ENCODE data around the gene PLXNA2.

Gene PLXNA2

DNA sequence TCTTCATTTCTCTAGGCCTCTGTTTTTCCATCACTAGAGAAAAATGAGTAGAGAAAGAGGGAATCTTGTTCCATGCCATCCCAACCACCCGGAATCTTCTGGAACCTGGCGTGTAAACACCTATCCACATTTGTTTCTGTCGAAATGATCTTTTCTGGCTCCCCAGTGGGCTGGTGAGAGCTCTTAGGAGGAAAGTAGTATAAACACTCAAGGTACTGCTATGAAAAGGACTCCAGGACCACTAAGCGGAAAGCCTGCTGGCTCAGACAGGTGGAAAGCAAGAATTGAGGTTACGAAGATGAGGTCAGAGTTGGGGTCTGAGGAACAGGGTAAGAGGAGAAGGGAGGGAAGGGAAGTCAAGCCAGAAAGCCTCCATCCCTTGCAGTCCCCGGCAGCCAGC lies 90.8 kb downstream of the PLXNA2 start:
- TF ChIP-seq, protein P1, sequence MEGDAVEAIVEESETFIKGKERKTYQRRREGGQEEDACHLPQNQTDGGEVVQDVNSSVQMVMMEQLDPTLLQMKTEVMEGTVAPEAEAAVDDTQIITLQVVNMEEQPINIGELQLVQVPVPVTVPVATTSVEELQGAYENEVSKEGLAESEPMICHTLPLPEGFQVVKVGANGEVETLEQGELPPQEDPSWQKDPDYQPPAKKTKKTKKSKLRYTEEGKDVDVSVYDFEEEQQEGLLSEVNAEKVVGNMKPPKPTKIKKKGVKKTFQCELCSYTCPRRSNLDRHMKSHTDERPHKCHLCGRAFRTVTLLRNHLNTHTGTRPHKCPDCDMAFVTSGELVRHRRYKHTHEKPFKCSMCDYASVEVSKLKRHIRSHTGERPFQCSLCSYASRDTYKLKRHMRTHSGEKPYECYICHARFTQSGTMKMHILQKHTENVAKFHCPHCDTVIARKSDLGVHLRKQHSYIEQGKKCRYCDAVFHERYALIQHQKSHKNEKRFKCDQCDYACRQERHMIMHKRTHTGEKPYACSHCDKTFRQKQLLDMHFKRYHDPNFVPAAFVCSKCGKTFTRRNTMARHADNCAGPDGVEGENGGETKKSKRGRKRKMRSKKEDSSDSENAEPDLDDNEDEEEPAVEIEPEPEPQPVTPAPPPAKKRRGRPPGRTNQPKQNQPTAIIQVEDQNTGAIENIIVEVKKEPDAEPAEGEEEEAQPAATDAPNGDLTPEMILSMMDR (IDR thresholded peaks at IDR 0.05), result no peak

- TF ChIP-seq, protein P1 (IDR thresholded peaks at IDR 0.05), result no peak
Observed at GRCh38 chr1:208151728-208152598, 92.2 kb downstream of the PLXNA2 start.

DNA sequence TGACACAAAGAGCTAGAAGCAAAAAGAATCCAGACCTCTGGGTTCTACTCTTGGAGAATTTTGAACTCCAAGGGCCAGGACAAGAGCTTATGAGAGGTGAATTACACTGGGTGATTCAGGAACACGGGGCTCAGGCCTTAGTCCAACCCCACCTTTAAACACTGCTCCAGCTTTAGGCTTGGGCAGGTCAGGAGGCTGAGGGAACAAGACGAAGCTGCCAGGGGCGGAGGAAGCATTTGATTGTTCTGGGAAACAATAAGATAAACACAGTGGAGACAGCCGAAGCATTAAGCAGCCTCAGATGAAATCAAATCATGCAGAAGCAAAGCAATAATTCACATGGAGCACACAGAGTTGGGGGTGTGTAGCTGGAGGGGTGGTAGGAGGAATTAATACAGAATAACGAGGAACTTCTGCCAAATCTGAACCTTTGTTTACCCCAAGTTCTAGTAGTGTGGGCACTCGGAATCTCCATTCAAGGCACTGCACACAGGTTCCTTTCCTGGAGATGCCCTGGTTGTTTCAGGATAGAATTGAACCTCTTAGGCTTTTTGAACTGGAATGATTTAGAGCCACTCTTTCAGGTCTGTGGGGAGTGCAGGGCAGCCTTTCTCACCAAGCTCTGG lies 93.2 kb downstream of the PLXNA2 start:
- TF ChIP-seq, protein P1 (IDR thresholded peaks at IDR 0.05), result no peak

GRCh38 chr1:208149776-208150514 lies 94.2 kb downstream of the PLXNA2 start:
- TF ChIP-seq, protein P1 (IDR thresholded peaks at IDR 0.05), result no peak

GRCh38 chr1:208149213-208149612 lies 95.0 kb downstream of the PLXNA2 start:
- TF ChIP-seq, protein P1 (IDR thresholded peaks at IDR 0.05), result no peak

DNA sequence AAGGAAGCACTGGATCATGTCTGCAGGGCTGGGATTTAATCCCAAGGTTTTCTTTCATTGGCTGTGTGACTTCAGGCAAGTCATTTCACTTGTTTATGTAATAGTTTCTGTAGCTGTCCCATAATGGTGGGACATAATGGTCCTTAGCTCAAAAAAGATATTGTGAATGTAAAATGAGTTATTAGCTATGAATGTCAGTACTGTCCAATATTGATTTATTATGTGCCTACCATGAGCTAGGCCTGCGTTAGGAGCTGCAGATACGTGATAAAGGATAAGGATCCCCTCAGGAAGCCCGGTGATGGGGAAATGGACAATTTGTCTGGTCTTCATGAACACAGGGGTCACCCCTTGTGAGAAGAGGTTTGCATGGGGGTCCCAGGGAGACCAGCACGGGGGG lies 95.8 kb downstream of the PLXNA2 start:
- TF ChIP-seq, protein P1 (IDR thresholded peaks at IDR 0.05), result no peak

DNA sequence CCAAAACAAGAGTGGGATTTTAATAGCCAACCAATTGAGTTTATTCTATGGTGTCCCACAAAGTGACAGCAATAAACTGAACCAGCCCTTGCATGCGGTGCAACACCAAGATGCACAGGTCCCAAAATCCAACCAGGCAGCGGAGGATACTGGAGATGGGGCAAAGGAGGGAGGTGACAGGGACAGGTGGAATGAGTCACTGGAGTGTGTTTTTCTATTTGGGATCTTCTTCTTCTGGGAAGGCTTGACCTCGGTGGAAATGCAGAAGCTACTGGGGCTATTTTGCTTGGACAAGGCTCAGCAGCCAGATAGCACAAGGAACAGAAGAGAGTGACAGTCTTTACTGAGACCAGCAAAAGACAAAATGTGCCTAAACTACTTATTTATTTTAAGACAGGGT lies 97.5 kb downstream of the PLXNA2 start:
- TF ChIP-seq, protein P1 (IDR thresholded peaks at IDR 0.05), result no peak

Data from LNCAP (cell line).